ENCODE results near the gene GAB1. TPM values are rescaled to one million over a fixed set of nuclear protein-coding genes. Genes with fewer than 3 reads are reported as not detected.

GAB1 gene
- total RNA-seq = 68.7 and 83.6 TPM in 2 replicates

GRCh38 chr4:143336781-143337599 is at the start of gene GAB1:
TSS of gene GAB1 (plus strand) at chr4:143336876. CDS start at chr4:143337189, 313 bp downstream.

GRCh38 chr4:143513314-143514168 is 176.9 kb downstream of the GAB1 start, which contains the start of gene SMARCA5:
TSS of gene SMARCA5 (plus strand) at chr4:143513702. CDS start at chr4:143513925, 223 bp downstream.

Small RNA genes within 50 kb of the gene (small RNA-seq; reads per million reads assigned to genes)
- gene MIR3139 (0.26 reads per million), gene RF00019 (not detected)

Other genes with a start within 250 kb of the GAB1 start
- 20.0 and 36.5 TPM in 2 replicates for gene USP38, start 152.0 kb upstream of the GAB1 start, total RNA-seq
- 47.2 and 49.9 TPM in 2 replicates for gene SMARCA5, start 176.8 kb downstream of the GAB1 start, total RNA-seq